ENCODE measurements around the gene DNM2. TPM values are rescaled to one million over a fixed set of nuclear protein-coding genes. Genes with fewer than 3 reads are reported as not detected.

The DNM2 gene
- total and polyA plus RNA-seq, 9 of the 15 experiments (the other 6 are each of a cell fraction or from before 2014, with no cell fraction given), result 2.2 to 161 (median 72.6) TPM

DNA sequence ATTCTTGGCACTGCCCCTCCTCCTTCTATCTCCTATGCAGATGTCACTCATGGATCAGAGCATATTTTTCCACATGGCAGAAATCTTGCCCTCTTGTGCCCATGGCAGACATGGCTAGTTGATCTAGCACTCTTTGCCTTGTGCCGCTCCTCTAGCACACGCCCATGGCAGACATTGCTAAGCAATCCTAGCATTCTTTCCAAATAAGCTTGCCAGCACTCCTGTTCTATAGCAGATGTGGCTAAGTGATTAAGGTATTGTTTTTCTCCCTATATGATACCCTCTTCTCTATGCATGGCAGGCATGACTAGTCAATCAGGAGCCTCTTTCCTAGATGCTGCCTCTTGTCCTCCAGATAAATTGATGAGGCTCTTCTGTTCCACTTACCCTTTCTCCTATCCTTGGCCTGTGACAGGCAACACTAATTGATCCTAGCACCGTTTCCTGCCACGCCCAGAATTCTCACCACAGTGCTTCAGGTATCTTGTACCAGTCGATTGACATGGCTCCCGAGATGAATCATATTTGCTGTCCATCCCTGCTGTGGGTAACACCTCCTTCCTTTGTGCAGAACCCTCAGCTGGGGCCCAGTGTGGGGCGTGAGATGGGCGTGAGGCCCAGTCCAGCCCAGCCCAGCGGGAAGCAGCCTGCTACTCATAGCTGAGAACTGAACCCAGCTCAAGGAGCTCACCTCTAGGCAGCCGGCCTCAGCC is 91.2 kb downstream of the DNM2 start (continued):
- TF ChIP-seq, protein P1, sequence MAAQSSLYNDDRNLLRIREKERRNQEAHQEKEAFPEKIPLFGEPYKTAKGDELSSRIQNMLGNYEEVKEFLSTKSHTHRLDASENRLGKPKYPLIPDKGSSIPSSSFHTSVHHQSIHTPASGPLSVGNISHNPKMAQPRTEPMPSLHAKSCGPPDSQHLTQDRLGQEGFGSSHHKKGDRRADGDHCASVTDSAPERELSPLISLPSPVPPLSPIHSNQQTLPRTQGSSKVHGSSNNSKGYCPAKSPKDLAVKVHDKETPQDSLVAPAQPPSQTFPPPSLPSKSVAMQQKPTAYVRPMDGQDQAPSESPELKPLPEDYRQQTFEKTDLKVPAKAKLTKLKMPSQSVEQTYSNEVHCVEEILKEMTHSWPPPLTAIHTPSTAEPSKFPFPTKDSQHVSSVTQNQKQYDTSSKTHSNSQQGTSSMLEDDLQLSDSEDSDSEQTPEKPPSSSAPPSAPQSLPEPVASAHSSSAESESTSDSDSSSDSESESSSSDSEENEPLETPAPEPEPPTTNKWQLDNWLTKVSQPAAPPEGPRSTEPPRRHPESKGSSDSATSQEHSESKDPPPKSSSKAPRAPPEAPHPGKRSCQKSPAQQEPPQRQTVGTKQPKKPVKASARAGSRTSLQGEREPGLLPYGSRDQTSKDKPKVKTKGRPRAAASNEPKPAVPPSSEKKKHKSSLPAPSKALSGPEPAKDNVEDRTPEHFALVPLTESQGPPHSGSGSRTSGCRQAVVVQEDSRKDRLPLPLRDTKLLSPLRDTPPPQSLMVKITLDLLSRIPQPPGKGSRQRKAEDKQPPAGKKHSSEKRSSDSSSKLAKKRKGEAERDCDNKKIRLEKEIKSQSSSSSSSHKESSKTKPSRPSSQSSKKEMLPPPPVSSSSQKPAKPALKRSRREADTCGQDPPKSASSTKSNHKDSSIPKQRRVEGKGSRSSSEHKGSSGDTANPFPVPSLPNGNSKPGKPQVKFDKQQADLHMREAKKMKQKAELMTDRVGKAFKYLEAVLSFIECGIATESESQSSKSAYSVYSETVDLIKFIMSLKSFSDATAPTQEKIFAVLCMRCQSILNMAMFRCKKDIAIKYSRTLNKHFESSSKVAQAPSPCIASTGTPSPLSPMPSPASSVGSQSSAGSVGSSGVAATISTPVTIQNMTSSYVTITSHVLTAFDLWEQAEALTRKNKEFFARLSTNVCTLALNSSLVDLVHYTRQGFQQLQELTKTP (IDR thresholded peaks at IDR 0.05; ENCODE audit: low read depth in 1 of 2, partially characterized antibody in 2 of 2), result no peak
- TF ChIP-seq, protein P2, sequence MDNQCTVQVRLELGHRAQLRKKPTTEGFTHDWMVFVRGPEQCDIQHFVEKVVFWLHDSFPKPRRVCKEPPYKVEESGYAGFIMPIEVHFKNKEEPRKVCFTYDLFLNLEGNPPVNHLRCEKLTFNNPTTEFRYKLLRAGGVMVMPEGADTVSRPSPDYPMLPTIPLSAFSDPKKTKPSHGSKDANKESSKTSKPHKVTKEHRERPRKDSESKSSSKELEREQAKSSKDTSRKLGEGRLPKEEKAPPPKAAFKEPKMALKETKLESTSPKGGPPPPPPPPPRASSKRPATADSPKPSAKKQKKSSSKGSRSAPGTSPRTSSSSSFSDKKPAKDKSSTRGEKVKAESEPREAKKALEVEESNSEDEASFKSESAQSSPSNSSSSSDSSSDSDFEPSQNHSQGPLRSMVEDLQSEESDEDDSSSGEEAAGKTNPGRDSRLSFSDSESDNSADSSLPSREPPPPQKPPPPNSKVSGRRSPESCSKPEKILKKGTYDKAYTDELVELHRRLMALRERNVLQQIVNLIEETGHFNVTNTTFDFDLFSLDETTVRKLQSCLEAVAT (IDR thresholded peaks at IDR 0.05), result peak in 1 of 2 experiments; percentile 99; a peak in 2 of 4 replicates
- TF ChIP-seq SMC3 (conservative IDR thresholded peaks at IDR 0.05; ENCODE audit: insufficient read depth, low read depth, low read length) (no peak), IRF2 (CRISPR knock-in tag; IDR thresholded peaks at IDR 0.05) (no peak), POLR2A (conservative IDR thresholded peaks at IDR 0.05) (0 out of 2 replicates have a peak, but pooled peaks have one; percentile 25), MEF2A (IDR thresholded peaks at IDR 0.05; ENCODE audit: control insufficient read depth, low read depth, low read length) (no peak), TBL1XR1 (IDR thresholded peaks at IDR 0.05; ENCODE audit: low read length in 2 of 2) (no peak), FOXK2 (conservative IDR thresholded peaks at IDR 0.05 in 1 of 2, IDR thresholded peaks at IDR 0.05 in 1 of 2; ENCODE audit: low read depth in 2 of 2) (no peak)
- TF ChIP-seq, protein P3, sequence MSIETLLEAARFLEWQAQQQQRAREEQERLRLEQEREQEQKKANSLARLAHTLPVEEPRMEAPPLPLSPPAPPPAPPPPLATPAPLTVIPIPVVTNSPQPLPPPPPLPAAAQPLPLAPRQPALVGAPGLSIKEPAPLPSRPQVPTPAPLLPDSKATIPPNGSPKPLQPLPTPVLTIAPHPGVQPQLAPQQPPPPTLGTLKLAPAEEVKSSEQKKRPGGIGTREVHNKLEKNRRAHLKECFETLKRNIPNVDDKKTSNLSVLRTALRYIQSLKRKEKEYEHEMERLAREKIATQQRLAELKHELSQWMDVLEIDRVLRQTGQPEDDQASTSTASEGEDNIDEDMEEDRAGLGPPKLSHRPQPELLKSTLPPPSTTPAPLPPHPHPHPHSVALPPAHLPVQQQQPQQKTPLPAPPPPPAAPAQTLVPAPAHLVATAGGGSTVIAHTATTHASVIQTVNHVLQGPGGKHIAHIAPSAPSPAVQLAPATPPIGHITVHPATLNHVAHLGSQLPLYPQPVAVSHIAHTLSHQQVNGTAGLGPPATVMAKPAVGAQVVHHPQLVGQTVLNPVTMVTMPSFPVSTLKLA (conservative IDR thresholded peaks at IDR 0.05), result peak in 1 of 2 experiments; percentile 23; a peak in 1 of 4 replicates
- TF ChIP-seq, protein P4, sequence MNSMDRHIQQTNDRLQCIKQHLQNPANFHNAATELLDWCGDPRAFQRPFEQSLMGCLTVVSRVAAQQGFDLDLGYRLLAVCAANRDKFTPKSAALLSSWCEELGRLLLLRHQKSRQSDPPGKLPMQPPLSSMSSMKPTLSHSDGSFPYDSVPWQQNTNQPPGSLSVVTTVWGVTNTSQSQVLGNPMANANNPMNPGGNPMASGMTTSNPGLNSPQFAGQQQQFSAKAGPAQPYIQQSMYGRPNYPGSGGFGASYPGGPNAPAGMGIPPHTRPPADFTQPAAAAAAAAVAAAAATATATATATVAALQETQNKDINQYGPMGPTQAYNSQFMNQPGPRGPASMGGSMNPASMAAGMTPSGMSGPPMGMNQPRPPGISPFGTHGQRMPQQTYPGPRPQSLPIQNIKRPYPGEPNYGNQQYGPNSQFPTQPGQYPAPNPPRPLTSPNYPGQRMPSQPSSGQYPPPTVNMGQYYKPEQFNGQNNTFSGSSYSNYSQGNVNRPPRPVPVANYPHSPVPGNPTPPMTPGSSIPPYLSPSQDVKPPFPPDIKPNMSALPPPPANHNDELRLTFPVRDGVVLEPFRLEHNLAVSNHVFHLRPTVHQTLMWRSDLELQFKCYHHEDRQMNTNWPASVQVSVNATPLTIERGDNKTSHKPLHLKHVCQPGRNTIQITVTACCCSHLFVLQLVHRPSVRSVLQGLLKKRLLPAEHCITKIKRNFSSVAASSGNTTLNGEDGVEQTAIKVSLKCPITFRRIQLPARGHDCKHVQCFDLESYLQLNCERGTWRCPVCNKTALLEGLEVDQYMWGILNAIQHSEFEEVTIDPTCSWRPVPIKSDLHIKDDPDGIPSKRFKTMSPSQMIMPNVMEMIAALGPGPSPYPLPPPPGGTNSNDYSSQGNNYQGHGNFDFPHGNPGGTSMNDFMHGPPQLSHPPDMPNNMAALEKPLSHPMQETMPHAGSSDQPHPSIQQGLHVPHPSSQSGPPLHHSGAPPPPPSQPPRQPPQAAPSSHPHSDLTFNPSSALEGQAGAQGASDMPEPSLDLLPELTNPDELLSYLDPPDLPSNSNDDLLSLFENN (IDR thresholded peaks at IDR 0.05; ENCODE audit: low read depth in 2 of 2, low read length in 2 of 2), result peak in 1 of 2 experiments; percentile 66; a peak in 2 of 4 replicates
